IMR-90 (cell line): ENCODE data around the gene HOXD12. TPM values are rescaled to one million over a fixed set of nuclear protein-coding genes. Genes with fewer than 3 reads are reported as not detected.
A peak's percentile ranks its signal among the peaks of the same experiment; 100 is the strongest.

Experiments
- ATAC-seq: fragments of 200-7000 bp; cut with Tn5 transposase; 2 replicates; pipeline ENCODE4 v1.9.1; 2020; ENCODE audit warnings: low read depth, mild to moderate bottlenecking, moderate library complexity
- BruUV-seq: library from RNA; stranded (reverse); fragments of 400-500 nt; replicated peaks from 2 replicates; lab custom pipeline; 2021; lab: Mats Ljungman, UMichigan
- CTCF ChIA-PET: fragments of 300-600 bp; formaldehyde crosslinking; extraction: SDS; loops from one replicate; lab custom pipeline; 2021; ENCODE audit warnings: antibody characterized with exemption; lab: Yijun Ruan, JAX
- POLR2A ChIA-PET: fragments of 300-600 bp; sonication (Branson Sonifier 250); formaldehyde crosslinking; loops from one replicate; lab custom pipeline; 2022; ENCODE audit warnings: antibody characterized with exemption; ENCODE audit not compliant: unreplicated experiment; lab: Charles Lee
- DNase-seq: peaks from one replicate; pipeline ENCODE4 v3.0.0; 2013
- H2AFZ ChIP-seq: replicated peaks from 2 replicates; pipeline ENCODE3; 2013; ENCODE audit warnings: low read length, mild to moderate bottlenecking; ENCODE audit not compliant: poor library complexity
- H2AK5ac ChIP-seq: 2 replicates; pipeline ENCODE4 v1.6.1; 2013; ENCODE audit warnings: low read depth, low read length, inconsistent platforms
- H2AK9ac ChIP-seq: replicated peaks from 2 replicates; pipeline ENCODE3; 2013; ENCODE audit warnings: mild to moderate bottlenecking, low read depth, low read length, moderate library complexity; ENCODE audit not compliant: poor library complexity
- H2BK120ac ChIP-seq: 2 replicates; pipeline ENCODE4 v1.6.1; 2013; ENCODE audit warnings: low read depth, low read length, inconsistent platforms
- H2BK15ac ChIP-seq: 3 replicates; pipeline ENCODE4 v1.6.1; 2013; ENCODE audit warnings: low read depth, low read length, inconsistent platforms
- H2BK20ac ChIP-seq: 2 replicates; pipeline ENCODE4 v1.6.1; 2013; ENCODE audit warnings: low read depth, mild to moderate bottlenecking, inconsistent platforms, low read length, moderate library complexity
- H2BK5ac ChIP-seq: 2 replicates; pipeline ENCODE4 v1.6.1; 2013; ENCODE audit warnings: mild to moderate bottlenecking, low read depth, low read length, inconsistent platforms; ENCODE audit not compliant: poor library complexity, severe bottlenecking
- H3K14ac ChIP-seq: replicated peaks from 2 replicates; pipeline ENCODE4 v1.6.1; 2013; ENCODE audit warnings: low read depth, low read length, inconsistent platforms
- H3K18ac ChIP-seq: 2 replicates; pipeline ENCODE4 v1.6.1; 2013; ENCODE audit warnings: low read depth, low read length, control low read depth
- H3K23ac ChIP-seq: 2 replicates; pipeline ENCODE4 v1.6.1; 2013; ENCODE audit warnings: low read depth, low read length, inconsistent platforms
- H3K27ac ChIP-seq: 2 replicates; pipeline ENCODE4 v1.5.1; 2013; ENCODE audit warnings: mild to moderate bottlenecking, control low read depth, low read length; ENCODE audit not compliant: insufficient read depth
- H3K27me3 ChIP-seq: 2 replicates; pipeline ENCODE4 v1.6.1; 2013; ENCODE audit warnings: low read length; ENCODE audit not compliant: control insufficient read depth, insufficient read depth
- H3K36me3 ChIP-seq: 2 replicates; pipeline ENCODE4 v1.6.1; 2013; ENCODE audit warnings: low read length, mixed read lengths; ENCODE audit not compliant: control insufficient read depth, insufficient read depth
- H3K4ac ChIP-seq: 2 replicates; pipeline ENCODE4 v1.6.1; 2013; ENCODE audit warnings: low read depth, low read length, inconsistent platforms
- H3K4me1 ChIP-seq: 2 replicates; pipeline ENCODE4 v1.6.1; 2013; ENCODE audit warnings: low read length, mixed read lengths; ENCODE audit not compliant: control insufficient read depth, insufficient read depth
- H3K4me2 ChIP-seq: 2 replicates; pipeline ENCODE4 v1.6.1; 2013; ENCODE audit warnings: low read depth, mild to moderate bottlenecking, control low read depth, low read length, moderate library complexity
- H3K4me3 ChIP-seq: 2 replicates; pipeline ENCODE4 v1.5.1; 2013; ENCODE audit warnings: low read depth, mild to moderate bottlenecking, control low read depth, low read length, moderate library complexity; ENCODE audit not compliant: insufficient read depth
- H3K56ac ChIP-seq: 2 replicates; pipeline ENCODE4 v1.6.1; 2013; ENCODE audit warnings: low read length, inconsistent platforms; ENCODE audit not compliant: insufficient read depth; ENCODE audit errors: extremely low read depth
- H3K79me1 ChIP-seq, 2 experiments: 2 replicates each; pipeline ENCODE4 v1.6.1; 2013; ENCODE audit warnings: low read length in 2 of 2, inconsistent platforms in 1 of 2, low read depth in 1 of 2
- H3K9ac ChIP-seq: 2 replicates; pipeline ENCODE4 v1.6.1; 2013; ENCODE audit warnings: low read depth, low read length, control low read depth
- H3K9me1 ChIP-seq: 2 replicates; pipeline ENCODE4 v1.6.1; 2013; ENCODE audit warnings: low read length, inconsistent platforms; ENCODE audit not compliant: insufficient read depth
- H3K9me3 ChIP-seq: 2 replicates; pipeline ENCODE4 v1.6.1; 2013; ENCODE audit warnings: low read length; ENCODE audit not compliant: control insufficient read depth, insufficient read depth
- H4K20me1 ChIP-seq: 2 replicates; pipeline ENCODE4 v1.6.1; 2013; ENCODE audit warnings: low read length, inconsistent platforms; ENCODE audit not compliant: insufficient read depth
- H4K5ac ChIP-seq: 2 replicates; pipeline ENCODE4 v1.6.1; 2013; ENCODE audit warnings: mild to moderate bottlenecking, low read depth, low read length, control low read depth
- H4K8ac ChIP-seq, 2 experiments: 2 replicates each; pipeline ENCODE4 v1.6.1; 2013; ENCODE audit warnings: low read depth in 2 of 2, low read length in 2 of 2, control low read depth in 1 of 2, inconsistent platforms in 1 of 2
- H4K91ac ChIP-seq: 2 replicates; pipeline ENCODE4 v1.6.1; 2013; ENCODE audit warnings: low read depth, low read length, inconsistent platforms; ENCODE audit not compliant: insufficient read depth
- BHLHE40 ChIP-seq: fragments of 150-350 bp; IDR thresholded peaks from 2 replicates; pipeline ENCODE4 v1.6.1; 2016; ENCODE audit warnings: mild to moderate bottlenecking, low read depth, low read length
- CEBPB ChIP-seq: IDR thresholded peaks from 2 replicates; pipeline ENCODE4 v1.6.1; 2012; ENCODE audit warnings: low read depth, low read length, improper control_type of control experiment
- CHD1 ChIP-seq: IDR thresholded peaks from 2 replicates; pipeline ENCODE4 v1.6.1; 2012; ENCODE audit warnings: low read depth, low read length, improper control_type of control experiment
- CTCF ChIP-seq: conservative IDR thresholded peaks from 2 replicates; pipeline ENCODE4 v1.5.1; 2012; ENCODE audit warnings: mild to moderate bottlenecking, low read depth, low read length, improper control_type of control experiment
- FOS ChIP-seq: fragments of 150-350 bp; IDR thresholded peaks from 2 replicates; pipeline ENCODE4 v1.6.1; 2016; ENCODE audit warnings: low read depth, low read length
- MAFK ChIP-seq: IDR thresholded peaks from 2 replicates; pipeline ENCODE4 v1.6.1; 2012; ENCODE audit warnings: low read depth, low read length, improper control_type of control experiment
- MAZ ChIP-seq: IDR thresholded peaks from 2 replicates; pipeline ENCODE4 v1.6.1; 2012; ENCODE audit warnings: low read depth, mild to moderate bottlenecking, low read length, improper control_type of control experiment, moderate library complexity, borderline replicate concordance
- MXI1 ChIP-seq: IDR thresholded peaks from 2 replicates; pipeline ENCODE4 v1.6.1; 2012; ENCODE audit warnings: low read depth, mild to moderate bottlenecking, low read length, moderate library complexity, borderline replicate concordance
- NFE2L2 ChIP-seq: fragments of 150-350 bp; IDR thresholded peaks from 2 replicates; pipeline ENCODE4 v1.6.1; 2016; ENCODE audit warnings: low read depth, mild to moderate bottlenecking, low read length
- POLR2A ChIP-seq: IDR thresholded peaks from 2 replicates; pipeline ENCODE4 v1.6.1; 2012; ENCODE audit warnings: mild to moderate bottlenecking, low read depth, low read length
- RAD21 ChIP-seq: IDR thresholded peaks from 2 replicates; pipeline ENCODE4 v1.6.1; 2012; ENCODE audit warnings: low read length, improper control_type of control experiment
- RCOR1 ChIP-seq: IDR thresholded peaks from 2 replicates; pipeline ENCODE4 v1.6.1; 2012; ENCODE audit warnings: mild to moderate bottlenecking, low read length, improper control_type of control experiment; ENCODE audit not compliant: insufficient replicate concordance
- RFX5 ChIP-seq: IDR thresholded peaks from 2 replicates; pipeline ENCODE4 v1.8.0; 2012; ENCODE audit warnings: low read depth, mild to moderate bottlenecking, low read length, moderate library complexity
- SMC3 ChIP-seq: fragments of 150-350 bp; IDR thresholded peaks from 2 replicates; pipeline ENCODE4 v1.6.1; 2016; ENCODE audit warnings: low read depth, mild to moderate bottlenecking, antibody characterized with exemption, low read length, moderate library complexity
- USF2 ChIP-seq: fragments of 150-350 bp; IDR thresholded peaks from 2 replicates; pipeline ENCODE4 v1.6.1; 2017; ENCODE audit warnings: mild to moderate bottlenecking, antibody characterized with exemption, low read length, low read depth
- WGBS, 2 experiments: methylation state at CpG; one replicate each; pipeline versions ENCODE4 v1.1.5 to v1.1.7; 2013; ENCODE audit warnings: missing lambda C conversion rate in 2 of 2; ENCODE audit not compliant: insufficient read length in 1 of 2; ENCODE audit errors: extremely low coverage in 2 of 2; 5-methylcytosine and 5-hydroxymethylcytosine counted together
- dilution Hi-C: fragments of 300-500 bp; cut with HindIII; formaldehyde crosslinking; loops from one replicate; pipeline ENCODE4 v1.14.3; 2018; ENCODE audit warnings: low sequenced_read_pairs; ENCODE audit not compliant: unreplicated experiment
- in situ Hi-C: fragments of 300-500 bp; cut with MboI; formaldehyde crosslinking; loops from 3 replicates; pipeline ENCODE4 v1.14.3; 2019; ENCODE audit warnings: low sequenced_read_pairs, inconsistent platforms, mixed read lengths
- intact Hi-C: fragments of 100-400 bp; cut with micrococcal nuclease; formaldehyde crosslinking; loops from 2 replicates; pipeline ENCODE4 v1.10.0; 2022
- polyA plus RNA-seq, 3 experiments: library from polyadenylated mRNA; depleted of rRNA; stranded (reverse); fragments of >200 nt; gene quantifications; 2 replicates each; pipeline ENCODE4 v1.2.3, GENCODE V29; 2012; ENCODE audit warnings: low replicate concordance in 1 of 3
- total RNA-seq: library from RNA; depleted of rRNA; stranded (reverse); fragments of >200 nt; gene quantifications from 2 replicates; pipeline ENCODE4 v1.2.3, GENCODE V29; 2012

The HOXD12 gene
- total and polyA plus RNA-seq, 2 of the 4 experiments (the other 2 are of a cell fraction): not detected

- Histone ChIP-seq H2AK9ac (no peak overlapping the region), H4K91ac (no peak overlapping the region), H3K4me1 (no peaks in the 10 kb centered on the region), H2AK5ac (no peak overlapping the region), H3K27ac (no peak overlapping the region), H4K8ac (no peak overlapping the region), H3K14ac (no peak overlapping the region), H3K23ac (no peak overlapping the region), H2BK15ac (no peak overlapping the region), H3K9me3 (peaks cover 6% of the 10 kb centered on the region; the same call in 1 of the 2 replicates), H3K56ac (no peak overlapping the region), H4K5ac (no peak overlapping the region), H3K4me2 (peak overlapping the region; percentile 22; the same call in 1 of the 2 replicates), H3K36me3 (no peaks in the 10 kb centered on the region), H4K20me1 (no peaks in the 10 kb centered on the region), H3K18ac (no peak overlapping the region), H2BK120ac (no peak overlapping the region), H2BK5ac (no peak overlapping the region), H2AFZ (no peak overlapping the region), H3K9ac (no peak overlapping the region), H3K27me3 (peaks cover 68% of the 10 kb centered on the region), H3K79me1 (no peaks in the 10 kb centered on the region), H3K4me3 (no peak overlapping the region), H3K4ac (no peak overlapping the region), H2BK20ac (no peak overlapping the region), H3K9me1 (no peaks in the 10 kb centered on the region)
- intact Hi-C loops (no loop called here), in situ Hi-C loops (no loop called here), dilution Hi-C loops (no loop called here)
- CTCF ChIA-PET: no interaction called here
- DNase-seq (no peak), ATAC-seq (no peak)
- 30% methylated on average over 5 of the region's 38 CpGs; no CpG with 5 or more reads in 1 of the 2 experiments for WGBS, 2 experiments
- POLR2A ChIA-PET: no interaction called here
- no TSS peak for BruUV-seq
- TF ChIP-seq MXI1 (no peak), USF2 (no peak), CHD1 (no peak), CEBPB (no peak), FOS (no peak), BHLHE40 (no peak), RAD21 (no peak), SMC3 (no peak), MAZ (no peak), RCOR1 (no peak), POLR2A (no peak), NFE2L2 (no peak), CTCF (no peak), MAFK (no peak), RFX5 (no peak)
These were observed 31.8 kb upstream of the HOXD12 start for GRCh38 chr2:176067589-176068418.
